ENCODE data around the gene MRPS34. TPM values are rescaled to one million over a fixed set of nuclear protein-coding genes. Genes with fewer than 3 reads are reported as not detected.
"Not testable (repeated sequence)": the region's sequence is repeated elsewhere in the genome, so short reads cannot be mapped to it uniquely, and the experiment has no call there.

Gene MRPS34
- total RNA-seq, 1 donor: 50.9 TPM

DNA sequence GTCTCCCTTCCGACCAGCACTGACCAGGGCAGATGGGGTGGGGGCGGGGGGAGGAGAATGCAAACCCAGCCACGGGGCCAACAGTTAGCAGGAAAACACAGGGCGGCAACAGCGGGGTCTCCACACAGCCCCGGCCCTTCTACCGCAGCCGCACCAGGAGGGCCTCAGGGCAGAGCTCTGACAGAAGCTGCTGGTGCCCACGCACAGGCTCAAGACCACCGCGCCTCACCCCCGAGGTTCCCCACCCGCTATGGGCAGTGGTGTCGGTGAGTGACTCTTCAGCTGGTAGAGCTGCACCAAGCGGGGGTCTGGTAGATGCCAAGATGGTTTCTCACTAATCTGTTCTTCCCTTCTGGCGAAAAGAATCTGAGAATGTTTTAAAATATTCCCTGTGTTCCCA, 37.6 kb upstream of the MRPS34 start:
- no peak for DNase-seq (ENCODE audit: low read depth)
- TF ChIP-seq, protein P1, sequence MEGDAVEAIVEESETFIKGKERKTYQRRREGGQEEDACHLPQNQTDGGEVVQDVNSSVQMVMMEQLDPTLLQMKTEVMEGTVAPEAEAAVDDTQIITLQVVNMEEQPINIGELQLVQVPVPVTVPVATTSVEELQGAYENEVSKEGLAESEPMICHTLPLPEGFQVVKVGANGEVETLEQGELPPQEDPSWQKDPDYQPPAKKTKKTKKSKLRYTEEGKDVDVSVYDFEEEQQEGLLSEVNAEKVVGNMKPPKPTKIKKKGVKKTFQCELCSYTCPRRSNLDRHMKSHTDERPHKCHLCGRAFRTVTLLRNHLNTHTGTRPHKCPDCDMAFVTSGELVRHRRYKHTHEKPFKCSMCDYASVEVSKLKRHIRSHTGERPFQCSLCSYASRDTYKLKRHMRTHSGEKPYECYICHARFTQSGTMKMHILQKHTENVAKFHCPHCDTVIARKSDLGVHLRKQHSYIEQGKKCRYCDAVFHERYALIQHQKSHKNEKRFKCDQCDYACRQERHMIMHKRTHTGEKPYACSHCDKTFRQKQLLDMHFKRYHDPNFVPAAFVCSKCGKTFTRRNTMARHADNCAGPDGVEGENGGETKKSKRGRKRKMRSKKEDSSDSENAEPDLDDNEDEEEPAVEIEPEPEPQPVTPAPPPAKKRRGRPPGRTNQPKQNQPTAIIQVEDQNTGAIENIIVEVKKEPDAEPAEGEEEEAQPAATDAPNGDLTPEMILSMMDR (IDR thresholded peaks at IDR 0.05; ENCODE audit: insufficient read depth, low read length): no peak
- no peak overlapping the region for H3K4me3 ChIP-seq (ENCODE audit: low read depth, low read length)

DNA sequence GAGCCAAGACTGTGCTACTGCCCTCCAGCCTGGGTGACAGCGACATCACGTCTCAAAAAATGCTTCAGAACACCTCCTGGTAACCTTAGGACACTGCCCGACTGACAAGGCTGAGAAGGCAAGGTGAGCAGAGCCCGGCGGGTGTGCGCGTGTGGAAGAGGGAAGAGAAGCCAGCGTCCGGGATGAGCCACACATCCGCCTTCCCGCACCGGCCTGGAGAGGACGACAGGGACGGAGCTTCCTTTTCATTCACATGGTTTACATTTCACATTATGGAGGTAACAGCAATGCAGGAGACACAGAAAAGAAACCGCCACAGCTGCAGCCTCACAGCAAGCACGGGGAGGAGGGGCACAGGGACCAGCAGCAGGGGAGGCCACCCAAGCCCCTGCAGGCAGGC, 37.2 kb upstream of the MRPS34 start:
- H3K4me3 ChIP-seq (ENCODE audit: low read depth, low read length): no peak overlapping the region
- DNase-seq (ENCODE audit: low read depth): no peak
- TF ChIP-seq, protein P1 (IDR thresholded peaks at IDR 0.05; ENCODE audit: insufficient read depth, low read length): no peak

DNA sequence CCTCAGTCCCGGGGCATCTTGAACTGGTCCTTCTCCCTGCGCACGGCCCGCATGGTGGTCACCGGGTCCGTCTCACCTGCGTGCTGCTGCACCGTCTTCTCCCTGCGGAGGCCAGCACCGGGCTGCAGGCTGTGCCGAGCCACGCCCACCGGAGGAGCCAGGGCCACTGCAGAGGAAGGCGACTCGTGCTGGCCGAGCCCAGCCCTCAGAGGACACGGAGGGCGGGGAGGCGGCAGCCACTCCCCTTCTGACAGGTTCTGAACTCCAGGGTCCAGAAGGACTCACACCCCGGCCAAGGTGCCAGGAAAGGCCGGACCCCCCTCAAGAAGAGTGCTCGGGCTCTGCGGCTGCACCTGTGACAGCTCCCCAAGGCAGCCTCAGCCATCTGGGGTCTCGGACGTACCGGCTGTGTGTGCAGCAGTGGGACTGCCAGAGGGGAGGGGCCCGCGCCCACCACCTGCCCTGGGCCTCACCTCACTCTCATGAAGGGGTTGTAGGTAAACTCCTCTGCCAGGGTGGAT, 36.4 kb upstream of the MRPS34 start:
- TF ChIP-seq, protein P1 (IDR thresholded peaks at IDR 0.05; ENCODE audit: insufficient read depth, low read length): no peak
- no peak for DNase-seq (ENCODE audit: low read depth)
- no peak overlapping the region for H3K4me3 ChIP-seq (ENCODE audit: low read depth, low read length)

DNA sequence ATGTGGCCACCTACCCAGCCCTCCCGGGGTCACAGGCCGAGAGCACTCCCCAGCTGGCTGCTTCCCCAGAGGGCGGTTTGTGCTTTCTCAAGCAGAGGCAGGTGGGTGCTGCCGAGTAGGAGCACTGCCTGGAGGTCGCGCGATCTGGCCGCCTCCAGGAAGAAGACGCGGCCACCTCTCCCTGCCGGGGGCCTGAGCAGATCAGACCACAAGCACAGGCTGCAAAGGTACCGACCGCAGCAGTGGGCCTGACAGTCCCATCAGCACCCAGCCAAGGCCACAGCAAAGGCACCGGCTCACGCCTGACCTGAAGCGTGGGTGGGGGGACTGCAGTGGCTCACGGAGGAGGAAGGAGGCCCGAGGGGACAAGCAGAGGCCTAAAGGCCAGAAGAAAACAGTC, 35.8 kb upstream of the MRPS34 start:
- H3K4me3 ChIP-seq (ENCODE audit: low read depth, low read length): no peak overlapping the region
- TF ChIP-seq, protein P1 (IDR thresholded peaks at IDR 0.05; ENCODE audit: insufficient read depth, low read length): no peak
- no peak for DNase-seq (ENCODE audit: low read depth)

DNA sequence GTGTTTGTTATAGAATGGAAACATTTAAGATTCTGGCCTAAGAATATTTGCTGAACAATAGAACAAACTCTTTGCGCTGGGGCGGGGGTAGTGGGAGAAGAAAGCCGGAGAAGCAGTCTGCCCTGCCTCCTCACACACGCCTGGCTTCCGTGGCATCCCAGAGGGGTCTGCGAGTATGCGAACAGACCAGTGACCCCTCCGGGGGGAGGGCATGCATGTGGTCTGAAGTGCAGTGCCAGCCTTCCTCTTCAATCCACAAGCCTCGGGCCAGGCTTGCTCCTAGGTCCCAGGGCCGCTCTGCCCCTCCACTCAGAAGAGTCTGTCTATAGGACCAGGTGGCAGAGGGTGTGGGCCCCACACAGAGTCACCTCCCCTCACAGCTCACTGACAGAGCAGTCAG, 34.7 kb upstream of the MRPS34 start:
- TF ChIP-seq, protein P1 (IDR thresholded peaks at IDR 0.05; ENCODE audit: insufficient read depth, low read length): no peak
- DNase-seq (ENCODE audit: low read depth): no peak
- no peak overlapping the region for H3K4me3 ChIP-seq (ENCODE audit: low read depth, low read length)

DNA sequence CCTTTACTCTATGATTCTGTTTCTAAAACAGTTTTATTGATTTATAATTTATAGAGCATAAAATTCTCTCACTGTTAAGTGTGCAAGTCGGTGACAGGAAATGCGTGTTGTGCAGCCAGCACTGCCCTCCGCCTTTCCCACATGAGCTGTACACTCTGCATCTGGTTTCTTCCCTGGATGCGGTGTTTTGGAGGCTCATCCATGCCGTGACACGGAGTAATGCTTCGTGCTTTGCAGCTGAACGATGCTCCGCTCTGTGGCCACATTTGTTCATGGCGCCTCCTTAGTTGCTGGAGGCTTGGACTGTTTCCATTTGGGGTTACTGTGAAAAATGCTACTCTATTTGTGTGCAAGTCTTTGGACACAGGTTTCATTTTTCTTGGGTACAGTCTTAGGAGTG, 27.8 kb upstream of the MRPS34 start:
- TF ChIP-seq, protein P1 (IDR thresholded peaks at IDR 0.05; ENCODE audit: insufficient read depth, low read length): no peak
- H3K4me3 ChIP-seq (ENCODE audit: low read depth, low read length): no peak overlapping the region
- DNase-seq (ENCODE audit: low read depth): no peak

DNA sequence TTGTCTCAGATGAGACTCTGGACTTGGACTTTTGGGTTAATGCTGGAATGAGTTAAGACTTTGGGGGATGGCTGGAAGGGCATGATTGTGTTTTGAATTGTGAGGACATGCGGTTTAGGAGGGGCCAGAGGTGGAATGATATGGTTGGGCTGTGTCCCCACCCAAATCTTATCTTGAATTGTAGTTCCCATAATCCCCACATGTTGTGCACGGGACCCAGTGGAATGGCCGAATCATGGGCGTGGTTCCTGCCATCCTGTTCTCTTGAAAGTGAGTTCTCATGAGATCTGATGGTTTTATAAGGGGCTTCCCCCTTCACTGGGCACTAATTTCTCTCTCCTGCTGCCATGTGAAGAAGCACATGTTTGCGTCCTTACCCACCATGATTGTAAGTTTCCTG, 26.3 kb upstream of the MRPS34 start:
- DNase-seq (ENCODE audit: low read depth); H3K4me3 ChIP-seq (ENCODE audit: low read depth, low read length): not testable (repeated sequence)

Data from fibroblast of the aortic adventitia (primary cell).